Forelimb muscle (tissue), 1 donor: ENCODE results near the gene WNT9A. TPM values are rescaled to one million over a fixed set of nuclear protein-coding genes. Genes with fewer than 3 reads are reported as not detected.

Source experiments
- DNase-seq: peaks from one replicate; pipeline ENCODE4 v3.0.0-alpha.2; 2013; ENCODE audit warnings: low read depth
- polyA plus RNA-seq: library from polyadenylated mRNA; unstranded; fragments of 120-200 nt; gene quantifications from one replicate; pipeline ENCODE4 v1.2.1, GENCODE V29; 2013; ENCODE audit not compliant: insufficient read length

The WNT9A gene
- polyA plus RNA-seq, 1 donor: 11.2 TPM

GRCh38 chr1:227924168-227924832, 23.4 kb downstream of the WNT9A start:
- no peak for DNase-seq

- no peak for DNase-seq
Observed at GRCh38 chr1:227923353-227924167, 24.2 kb downstream of the WNT9A start.

- DNase-seq: no peak
Observed at GRCh38 chr1:227922501-227923352, 25.0 kb downstream of the WNT9A start.

GRCh38 chr1:227921461-227922185, 26.1 kb downstream of the WNT9A start:
- DNase-seq: no peak

- DNase-seq: no peak
Observed at GRCh38 chr1:227920896-227921295, 26.8 kb downstream of the WNT9A start.

- DNase-seq: no peak
Observed at GRCh38 chr1:227920426-227920825, 27.3 kb downstream of the WNT9A start.

GRCh38 chr1:227919906-227920305, 27.8 kb downstream of the WNT9A start:
- no peak for DNase-seq

GRCh38 chr1:227918736-227919135, 29.0 kb downstream of the WNT9A start:
- no peak for DNase-seq

GRCh38 chr1:227918083-227918700, 29.5 kb downstream of the WNT9A start:
- DNase-seq: no peak

GRCh38 chr1:227917081-227917950, 30.4 kb downstream of the WNT9A start:
- no peak for DNase-seq

- no peak for DNase-seq
Observed at GRCh38 chr1:227916655-227917054, 31.1 kb downstream of the WNT9A start.

- no peak for DNase-seq
Observed at GRCh38 chr1:227915564-227916553, 31.9 kb downstream of the WNT9A start.

GRCh38 chr1:227914801-227915563, 32.8 kb downstream of the WNT9A start:
- DNase-seq: no peak

- no peak for DNase-seq
Observed at GRCh38 chr1:227913764-227914721, 33.7 kb downstream of the WNT9A start.

- DNase-seq: no peak
Observed at GRCh38 chr1:227913396-227913763, 34.4 kb downstream of the WNT9A start.

GRCh38 chr1:227912866-227913265, 34.9 kb downstream of the WNT9A start:
- no peak for DNase-seq

- no peak for DNase-seq
Observed at GRCh38 chr1:227911376-227911775, 36.4 kb downstream of the WNT9A start.
